WTC11 (cell line): Measurements from ENCODE around the gene ZNF574. TPM values are rescaled to one million over a fixed set of nuclear protein-coding genes. Genes with fewer than 3 reads are reported as not detected.

ENCODE experiments used
- ATAC-seq: fragments of 200-7000 bp; cut with Tn5 transposase; 2 replicates; pipeline ENCODE4 v1.10.0; 2021; ENCODE audit warnings: mild to moderate bottlenecking, moderate library complexity
- CTCF ChIA-PET: fragments of 300-600 bp; sonication (Branson Sonifier 250); formaldehyde crosslinking; loops from one replicate; lab custom pipeline; 2021; ENCODE audit warnings: antibody characterized with exemption; lab: Charles Lee
- POLR2A ChIA-PET: fragments of 350-600 bp; sonication (Branson Sonifier 250); formaldehyde crosslinking; loops from one replicate; lab custom pipeline; 2021; ENCODE audit warnings: antibody characterized with exemption; lab: Charles Lee
- DNase-seq: peaks from one replicate; pipeline ENCODE4 v3.0.0; 2021; ENCODE audit warnings: low spot score
- H3K27ac Mint-ChIP-seq: 2 replicates; pipeline ENCODE4 v1.8.0; 2021; ENCODE audit warnings: mixed read lengths
- H3K27me3 Mint-ChIP-seq: 2 replicates; pipeline ENCODE4 v1.8.0; 2021; ENCODE audit warnings: low read depth, mild to moderate bottlenecking, moderate library complexity, mixed read lengths
- H3K36me3 Mint-ChIP-seq: 2 replicates; pipeline ENCODE4 v1.8.0; 2021; ENCODE audit warnings: mixed read lengths
- H3K4me1 Mint-ChIP-seq: 2 replicates; pipeline ENCODE4 v1.8.0; 2022; ENCODE audit warnings: mixed read lengths
- H3K4me3 Mint-ChIP-seq: 2 replicates; pipeline ENCODE4 v1.8.0; 2021; ENCODE audit warnings: mild to moderate bottlenecking, moderate library complexity, mixed read lengths
- H3K9me3 Mint-ChIP-seq: 2 replicates; pipeline ENCODE4 v1.8.0; 2021; ENCODE audit warnings: mixed read lengths
- AFF4 ChIP-seq: sonication (generic); formaldehyde crosslinking; IDR thresholded peaks from 2 replicates; pipeline ENCODE4 v1.8.1; 2023; ENCODE audit warnings: mild to moderate bottlenecking, missing genetic modification reagents, borderline replicate concordance
- ATF6 ChIP-seq: sonication (generic); formaldehyde crosslinking; IDR thresholded peaks from 2 replicates; pipeline ENCODE4 v1.8.1; 2023; ENCODE audit warnings: mild to moderate bottlenecking, missing genetic modification reagents
- CDX4 ChIP-seq: fragments of 250-450 bp; sonication (Bioruptor Pico); IDR thresholded peaks from 2 replicates; pipeline ENCODE4 v1.9.0; 2021; ENCODE audit warnings: moderate library complexity, mild to moderate bottlenecking, inconsistent platforms, borderline replicate concordance
- E2F5 ChIP-seq: sonication (generic); formaldehyde crosslinking; IDR thresholded peaks from 2 replicates; pipeline ENCODE4 v1.8.1; 2022; ENCODE audit warnings: mild to moderate bottlenecking, moderate library complexity, missing genetic modification reagents
- ERG ChIP-seq: fragments of 250-450 bp; sonication (Bioruptor Pico); IDR thresholded peaks from 2 replicates; pipeline ENCODE4 v1.8.0; 2021; ENCODE audit warnings: mild to moderate bottlenecking
- FOXK1 ChIP-seq: sonication (generic); formaldehyde crosslinking; IDR thresholded peaks from 2 replicates; pipeline ENCODE4 v1.8.0; 2022; ENCODE audit warnings: mild to moderate bottlenecking, moderate library complexity, missing genetic modification reagents
- MAX ChIP-seq: sonication (generic); formaldehyde crosslinking; IDR thresholded peaks from 2 replicates; pipeline ENCODE4 v1.8.0; 2022; ENCODE audit warnings: mild to moderate bottlenecking, missing genetic modification reagents
- MLX ChIP-seq: sonication (generic); formaldehyde crosslinking; IDR thresholded peaks from 2 replicates; pipeline ENCODE4 v1.8.1; 2023; ENCODE audit warnings: mild to moderate bottlenecking, missing genetic modification reagents, moderate library complexity
- NR1H2 ChIP-seq: sonication (generic); formaldehyde crosslinking; IDR thresholded peaks from 2 replicates; pipeline ENCODE4 v1.9.0; 2021; ENCODE audit warnings: mild to moderate bottlenecking, moderate library complexity, missing genetic modification reagents
- NR2C2 ChIP-seq: sonication (generic); formaldehyde crosslinking; IDR thresholded peaks from 2 replicates; pipeline ENCODE4 v1.8.0; 2022; ENCODE audit warnings: mild to moderate bottlenecking, missing genetic modification reagents
- RORB ChIP-seq: fragments of 250-450 bp; sonication (Bioruptor Pico); IDR thresholded peaks from 2 replicates; pipeline ENCODE4 v1.9.0; 2021; ENCODE audit warnings: mild to moderate bottlenecking
- SOX15 ChIP-seq: fragments of 250-450 bp; sonication (Bioruptor Pico); IDR thresholded peaks from 2 replicates; pipeline ENCODE4 v1.9.0; 2021; ENCODE audit warnings: mild to moderate bottlenecking
- ZBTB43 ChIP-seq: sonication (generic); formaldehyde crosslinking; IDR thresholded peaks from 2 replicates; pipeline ENCODE4 v1.8.1; 2023; ENCODE audit warnings: mild to moderate bottlenecking, missing genetic modification reagents
- ZNF121 ChIP-seq: sonication (generic); formaldehyde crosslinking; IDR thresholded peaks from 2 replicates; pipeline ENCODE4 v1.8.0; 2023; ENCODE audit warnings: missing genetic modification reagents
- ZNF317 ChIP-seq: sonication (generic); formaldehyde crosslinking; IDR thresholded peaks from 2 replicates; pipeline ENCODE4 v1.8.1; 2023; ENCODE audit warnings: low read depth, mild to moderate bottlenecking, moderate library complexity, missing genetic modification reagents, borderline replicate concordance
- ZNF425 ChIP-seq: fragments of 250-450 bp; sonication (Bioruptor Pico); conservative IDR thresholded peaks from 2 replicates; pipeline ENCODE4 v1.9.0; 2021; ENCODE audit warnings: mild to moderate bottlenecking
- ZSCAN18 ChIP-seq: fragments of 250-450 bp; sonication (Bioruptor Pico); IDR thresholded peaks from 2 replicates; pipeline ENCODE4 v2.1.2; 2022; ENCODE audit warnings: mild to moderate bottlenecking, moderate library complexity
- total RNA-seq: library from RNA; stranded (reverse); gene quantifications from 3 replicates; pipeline ENCODE4 v1.2.3, GENCODE V29; 2021

Gene ZNF574
- total RNA-seq, 1 experiment from 2014 or later, result 30.6 TPM

- no peak for TF ChIP-seq E2F5 (CRISPR knock-in tag)
- TF ChIP-seq FOXK1 (CRISPR knock-in tag), result no peak
- no peak for TF ChIP-seq ZNF121 (CRISPR knock-in tag)
- TF ChIP-seq MLX (CRISPR knock-in tag), result no peak
- no peak for TF ChIP-seq ZSCAN18
- no peak for TF ChIP-seq ZBTB43 (CRISPR knock-in tag)
- no peak for TF ChIP-seq MAX (CRISPR knock-in tag)
- TF ChIP-seq ZNF425 (CRISPR knock-in tag), result no peak
- no peak for TF ChIP-seq RORB
- TF ChIP-seq NR1H2 (CRISPR knock-in tag), result no peak
- no peak for TF ChIP-seq NR2C2 (CRISPR knock-in tag)
- no peak for TF ChIP-seq ATF6 (CRISPR knock-in tag)
- TF ChIP-seq SOX15 (CRISPR knock-in tag), result no peak
- TF ChIP-seq ZNF317, result no peak
- no peak for TF ChIP-seq AFF4 (CRISPR knock-in tag)
- no peak for TF ChIP-seq CDX4
- no peak for TF ChIP-seq ERG (CRISPR knock-in tag)
- H3K27me3 Mint-ChIP-seq, result peaks cover 9% of the 10 kb centered on the region
- peaks cover 4% of the 10 kb centered on the region for H3K9me3 Mint-ChIP-seq
- no peak for ATAC-seq
- no peak for DNase-seq
- ChIA-PET POLR2A (no interaction called here), CTCF (interaction anchor here (1.1 to 2.0 kb wide), 2 partner anchors 18 to 49 kb away, joined by 3 to 9 read pairs; no protein-coding TSS in a partner anchor)
- H3K4me3 Mint-ChIP-seq, result no peak overlapping the region
- H3K36me3 Mint-ChIP-seq, result peaks cover 3% of the 10 kb centered on the region; the same call in 1 of the 2 replicates
- H3K4me1 Mint-ChIP-seq, result peaks cover 6% of the 10 kb centered on the region
- H3K27ac Mint-ChIP-seq, result no peak overlapping the region
Observed at GRCh38 chr19:42126574-42126973, 50.6 kb downstream of the ZNF574 start.
